Measurements from ENCODE around the gene B4GALT2. TPM values are rescaled to one million over a fixed set of nuclear protein-coding genes. Genes with fewer than 3 reads are reported as not detected.

B4GALT2 gene
- total and polyA plus RNA-seq, 9 of the 15 experiments (the other 6 are each of a cell fraction or from before 2014, with no cell fraction given), result 1.3 to 86.8 (median 43.8) TPM

GRCh38 chr1:43968348-43968948 lies 10.6 kb upstream of the B4GALT2 start (continued):
- 0 out of 2 replicates have a peak, but pooled peaks have one; percentile 61 for TF ChIP-seq ZNF395 (CRISPR knock-in tag; IDR thresholded peaks at IDR 0.05)
- no peak for TF ChIP-seq NONO (IDR thresholded peaks at IDR 0.05; ENCODE audit: low read depth in 2 of 2, low read length in 1 of 2)
- TF ChIP-seq BACH1 (tag; IDR thresholded peaks at IDR 0.05), result no peak
- no peak for TF ChIP-seq ZNF75A (CRISPR knock-in tag; IDR thresholded peaks at IDR 0.05)
- TF ChIP-seq ZNF583 (CRISPR knock-in tag; IDR thresholded peaks at IDR 0.05), result no peak
- no peak for TF ChIP-seq ZBTB8A (IDR thresholded peaks at IDR 0.05; ENCODE audit: partially characterized antibody)
- TF ChIP-seq ZNF699 (CRISPR knock-in tag; IDR thresholded peaks at IDR 0.05; ENCODE audit: insufficient replicate concordance), result no peak
- no peak for TF ChIP-seq ZNF444 (CRISPR knock-in tag; IDR thresholded peaks at IDR 0.05)
- TF ChIP-seq CBX2 (IDR thresholded peaks at IDR 0.05; ENCODE audit: insufficient read depth, low read length, poor library complexity, severe bottlenecking), result no peak
- no peak for TF ChIP-seq FOXA3 (CRISPR knock-in tag; conservative IDR thresholded peaks at IDR 0.05 in 1 of 2, IDR thresholded peaks at IDR 0.05 in 1 of 2)
- TF ChIP-seq ZNF511 (CRISPR knock-in tag; IDR thresholded peaks at IDR 0.05), result peak; percentile 81
- TF ChIP-seq THAP12 (CRISPR knock-in tag; IDR thresholded peaks at IDR 0.05), result no peak
- TF ChIP-seq AFF1 (IDR thresholded peaks at IDR 0.05; ENCODE audit: low read depth in 1 of 2, partially characterized antibody in 2 of 2), result peak in 1 of 2 experiments; percentile 95
- no peak for TF ChIP-seq TCF7L2 (IDR thresholded peaks at IDR 0.05; ENCODE audit: low read depth, low read length)
- 0 out of 2 replicates have a peak, but pooled peaks have one; percentile 53 for TF ChIP-seq ZNF644 (tag; IDR thresholded peaks at IDR 0.05; ENCODE audit: low read depth)
- TF ChIP-seq ZNF124 (CRISPR knock-in tag; IDR thresholded peaks at IDR 0.05), result no peak
- no peak for TF ChIP-seq FIP1L1 (IDR thresholded peaks at IDR 0.05; ENCODE audit: low read depth, low read length, poor library complexity, severe bottlenecking)

All from K562 (cell line).